ENCODE data around the gene DDX51. TPM values are rescaled to one million over a fixed set of nuclear protein-coding genes. Genes with fewer than 3 reads are reported as not detected.

Gene DDX51
- total RNA-seq, 6 experiments from 2014 or later, result 13.8 to 18.3 (median 16.8) TPM

DNA sequence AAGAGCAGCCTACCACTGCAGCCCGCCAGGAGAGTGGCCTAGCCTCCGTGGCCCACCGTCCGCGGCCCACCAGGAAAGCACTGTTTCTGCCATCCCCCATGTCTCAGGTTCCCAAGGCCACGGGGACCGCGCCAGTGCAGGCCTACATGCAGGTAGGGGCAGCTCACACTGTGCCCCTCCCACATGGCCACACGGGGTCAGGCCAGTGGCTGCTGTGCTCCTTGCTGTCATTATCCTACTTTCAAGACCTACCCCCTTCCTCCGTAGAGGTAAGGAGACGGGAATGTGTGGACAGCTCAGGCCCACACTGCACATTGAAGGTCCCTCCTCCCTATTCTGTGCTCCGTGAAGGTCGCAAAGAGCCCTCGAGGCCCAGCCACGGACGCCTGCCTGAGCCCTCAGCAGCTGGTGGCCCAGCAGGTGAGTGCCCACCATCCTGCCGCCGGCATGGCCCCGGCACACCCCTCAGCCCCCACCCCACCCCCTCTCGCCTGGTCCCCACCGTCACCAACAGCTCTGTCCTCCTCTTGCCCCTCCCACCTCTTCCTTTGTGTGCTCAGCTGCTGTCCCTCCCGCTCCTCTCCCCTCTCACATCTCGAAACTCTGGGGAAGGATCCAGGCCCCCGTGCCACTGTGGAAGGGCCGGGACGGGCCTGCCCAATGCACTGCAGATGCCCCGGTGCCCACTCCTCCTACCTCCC, 10.0 kb downstream of the DDX51 start:
- TF ChIP-seq, protein P1, sequence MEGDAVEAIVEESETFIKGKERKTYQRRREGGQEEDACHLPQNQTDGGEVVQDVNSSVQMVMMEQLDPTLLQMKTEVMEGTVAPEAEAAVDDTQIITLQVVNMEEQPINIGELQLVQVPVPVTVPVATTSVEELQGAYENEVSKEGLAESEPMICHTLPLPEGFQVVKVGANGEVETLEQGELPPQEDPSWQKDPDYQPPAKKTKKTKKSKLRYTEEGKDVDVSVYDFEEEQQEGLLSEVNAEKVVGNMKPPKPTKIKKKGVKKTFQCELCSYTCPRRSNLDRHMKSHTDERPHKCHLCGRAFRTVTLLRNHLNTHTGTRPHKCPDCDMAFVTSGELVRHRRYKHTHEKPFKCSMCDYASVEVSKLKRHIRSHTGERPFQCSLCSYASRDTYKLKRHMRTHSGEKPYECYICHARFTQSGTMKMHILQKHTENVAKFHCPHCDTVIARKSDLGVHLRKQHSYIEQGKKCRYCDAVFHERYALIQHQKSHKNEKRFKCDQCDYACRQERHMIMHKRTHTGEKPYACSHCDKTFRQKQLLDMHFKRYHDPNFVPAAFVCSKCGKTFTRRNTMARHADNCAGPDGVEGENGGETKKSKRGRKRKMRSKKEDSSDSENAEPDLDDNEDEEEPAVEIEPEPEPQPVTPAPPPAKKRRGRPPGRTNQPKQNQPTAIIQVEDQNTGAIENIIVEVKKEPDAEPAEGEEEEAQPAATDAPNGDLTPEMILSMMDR (IDR thresholded peaks at IDR 0.05), result no peak
- DNase-seq, result no peak
- peaks cover 13% of the 10 kb centered on the region; the same call in 1 of the 2 replicates for H3K4me1 Mint-ChIP-seq (ENCODE audit: low read depth)
- peaks cover 2% of the 10 kb centered on the region for H3K27me3 Mint-ChIP-seq (ENCODE audit: insufficient read depth)
- no peak overlapping the region for H3K4me3 Mint-ChIP-seq
- no peaks in the 10 kb centered on the region for H3K9me3 Mint-ChIP-seq
- peaks cover 8% of the 10 kb centered on the region for H3K36me3 Mint-ChIP-seq (ENCODE audit: low read depth)
- no peak overlapping the region for H3K27ac Mint-ChIP-seq

DNA sequence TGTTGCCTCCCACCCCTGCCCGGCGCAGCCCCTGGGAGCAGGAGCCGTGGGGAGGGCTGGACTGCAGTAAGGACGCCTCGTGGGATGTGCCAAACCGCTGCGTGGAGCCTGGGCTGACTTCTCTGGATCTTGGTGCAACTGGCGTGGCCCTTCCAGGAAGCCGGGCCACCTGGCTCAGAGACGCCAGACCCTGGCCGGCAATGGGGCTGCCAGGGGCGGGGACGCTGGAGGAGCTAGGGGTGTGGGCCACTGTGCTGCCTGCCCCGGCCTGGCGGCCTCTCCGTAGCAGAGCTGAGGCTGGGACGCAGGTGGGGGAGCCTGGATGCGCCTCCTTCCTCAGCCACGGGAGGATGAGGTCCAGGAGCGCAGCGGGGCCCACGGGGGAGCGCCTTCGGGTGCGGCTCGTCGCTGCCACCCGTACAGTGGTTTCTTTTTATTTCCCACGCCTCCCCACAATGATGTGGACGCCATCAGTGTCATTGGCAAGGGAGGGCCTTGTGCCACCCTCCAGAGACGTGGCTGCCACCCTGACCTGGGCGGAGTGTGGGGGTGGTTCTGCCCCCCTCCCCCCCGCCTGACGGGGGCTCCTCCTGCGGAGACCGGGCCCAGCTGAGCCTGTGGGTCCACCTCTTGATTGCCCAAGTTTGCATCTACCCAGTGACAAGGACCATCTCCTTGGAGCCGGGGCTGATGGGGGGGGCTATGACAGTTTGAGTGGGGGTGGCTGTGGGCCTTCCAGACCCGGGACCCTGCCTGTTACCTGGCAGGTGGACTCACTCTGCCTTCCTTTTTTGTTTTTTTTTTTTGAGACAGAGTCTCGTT, 11.3 kb downstream of the DDX51 start:
- DNase-seq, result no peak
- TF ChIP-seq, protein P1 (IDR thresholded peaks at IDR 0.05), result no peak
- no peak overlapping the region for H3K27ac Mint-ChIP-seq
- peaks cover 21% of the 10 kb centered on the region for H3K36me3 Mint-ChIP-seq (ENCODE audit: low read depth)
- H3K9me3 Mint-ChIP-seq, result no peaks in the 10 kb centered on the region
- no peak overlapping the region for H3K4me3 Mint-ChIP-seq
- H3K4me1 Mint-ChIP-seq (ENCODE audit: low read depth), result peaks cover 10% of the 10 kb centered on the region; the same call in 1 of the 2 replicates
- no peaks in the 10 kb centered on the region; the same call in 1 of the 2 replicates for H3K27me3 Mint-ChIP-seq (ENCODE audit: insufficient read depth)

DNA sequence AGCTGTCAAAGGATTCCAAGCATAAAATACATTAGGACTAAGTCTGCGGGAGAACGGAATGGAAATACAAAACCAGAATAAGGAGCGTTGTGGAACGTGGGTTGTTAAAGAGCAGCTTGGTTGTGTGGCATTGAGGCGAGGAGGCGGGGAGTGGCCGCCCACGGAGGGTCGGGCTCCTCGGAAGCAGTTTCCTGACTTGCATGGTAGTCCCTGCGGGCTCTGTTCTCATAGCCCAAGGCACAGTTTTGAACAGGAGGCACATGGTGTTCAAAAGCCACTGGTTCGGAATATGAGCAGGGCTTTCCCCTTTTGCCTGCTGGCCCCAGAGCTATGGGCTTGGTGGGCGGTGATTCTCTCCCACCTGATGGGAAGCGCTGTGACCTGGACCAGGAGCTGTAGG, 12.2 kb downstream of the DDX51 start:
- H3K27me3 Mint-ChIP-seq (ENCODE audit: insufficient read depth), result no peaks in the 10 kb centered on the region; the same call in 1 of the 2 replicates
- no peak overlapping the region for H3K4me3 Mint-ChIP-seq
- H3K4me1 Mint-ChIP-seq (ENCODE audit: low read depth), result peaks cover 1% of the 10 kb centered on the region; the same call in 1 of the 2 replicates
- DNase-seq, result no peak
- H3K27ac Mint-ChIP-seq, result no peak overlapping the region
- TF ChIP-seq, protein P1 (IDR thresholded peaks at IDR 0.05), result no peak
- H3K9me3 Mint-ChIP-seq, result no peaks in the 10 kb centered on the region
- H3K36me3 Mint-ChIP-seq (ENCODE audit: low read depth), result peaks cover 28% of the 10 kb centered on the region

DNA sequence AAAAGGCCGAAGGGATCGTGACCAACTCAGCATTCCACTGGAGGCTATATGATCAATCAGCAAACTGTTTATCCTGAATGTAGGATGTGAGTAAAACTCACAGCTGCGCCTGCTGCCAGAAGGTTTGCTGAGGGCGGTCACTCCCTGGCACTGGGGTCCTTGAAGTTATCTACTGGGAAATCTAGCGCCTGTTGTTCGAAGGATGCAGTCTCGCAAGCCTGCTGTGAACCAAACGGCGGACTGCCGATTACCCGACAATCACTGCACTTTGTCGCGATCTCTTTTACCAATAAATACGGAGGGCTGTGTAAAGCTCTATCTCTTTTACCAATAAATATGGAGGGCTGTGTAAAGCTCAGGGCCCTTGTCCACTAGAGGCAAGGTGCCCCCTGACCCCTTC, 12.9 kb downstream of the DDX51 start:
- TF ChIP-seq, protein P1 (IDR thresholded peaks at IDR 0.05), result no peak
- Mint-ChIP-seq H3K27me3 (ENCODE audit: insufficient read depth) (no peaks in the 10 kb centered on the region; the same call in none of the 2 replicates), H3K27ac (no peak overlapping the region), H3K4me1 (ENCODE audit: low read depth) (no peaks in the 10 kb centered on the region), H3K36me3 (ENCODE audit: low read depth) (peaks cover 32% of the 10 kb centered on the region), H3K9me3 (no peaks in the 10 kb centered on the region), H3K4me3 (no peak overlapping the region)
- DNase-seq, result no peak

DNA sequence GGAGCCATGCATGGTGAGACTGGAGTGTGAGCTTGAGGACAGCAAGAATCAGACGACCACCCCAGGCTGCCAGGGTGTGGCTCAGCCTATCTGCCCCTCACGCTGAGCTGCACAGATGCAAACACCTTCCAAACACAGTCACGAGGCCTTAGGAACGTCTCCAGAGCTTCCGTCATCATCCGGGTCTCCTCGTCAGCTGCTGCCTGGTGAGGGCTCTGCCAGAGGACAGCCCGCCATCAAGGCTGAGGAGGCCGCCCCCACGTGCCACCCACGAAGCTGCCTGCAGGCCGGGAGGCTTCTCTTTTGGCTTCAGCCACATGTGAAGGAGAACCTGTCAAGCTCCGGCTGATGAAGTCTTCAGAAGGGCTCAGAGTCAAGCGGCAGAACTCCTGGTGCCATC, 13.4 kb downstream of the DDX51 start:
- H3K4me3 Mint-ChIP-seq, result no peak overlapping the region
- no peak for DNase-seq
- H3K4me1 Mint-ChIP-seq (ENCODE audit: low read depth), result no peaks in the 10 kb centered on the region
- H3K9me3 Mint-ChIP-seq, result no peaks in the 10 kb centered on the region
- H3K27ac Mint-ChIP-seq, result no peak overlapping the region
- H3K27me3 Mint-ChIP-seq (ENCODE audit: insufficient read depth), result no peaks in the 10 kb centered on the region; the same call in none of the 2 replicates
- TF ChIP-seq, protein P1 (IDR thresholded peaks at IDR 0.05), result no peak
- H3K36me3 Mint-ChIP-seq (ENCODE audit: low read depth), result peaks cover 37% of the 10 kb centered on the region

Measured in HFFc6 (cell line).